ENCODE results near the gene ZYX. TPM values are rescaled to one million over a fixed set of nuclear protein-coding genes. Genes with fewer than 3 reads are reported as not detected.

ZYX gene
- total RNA-seq, 1 experiment from 2014 or later: 237 TPM

DNA sequence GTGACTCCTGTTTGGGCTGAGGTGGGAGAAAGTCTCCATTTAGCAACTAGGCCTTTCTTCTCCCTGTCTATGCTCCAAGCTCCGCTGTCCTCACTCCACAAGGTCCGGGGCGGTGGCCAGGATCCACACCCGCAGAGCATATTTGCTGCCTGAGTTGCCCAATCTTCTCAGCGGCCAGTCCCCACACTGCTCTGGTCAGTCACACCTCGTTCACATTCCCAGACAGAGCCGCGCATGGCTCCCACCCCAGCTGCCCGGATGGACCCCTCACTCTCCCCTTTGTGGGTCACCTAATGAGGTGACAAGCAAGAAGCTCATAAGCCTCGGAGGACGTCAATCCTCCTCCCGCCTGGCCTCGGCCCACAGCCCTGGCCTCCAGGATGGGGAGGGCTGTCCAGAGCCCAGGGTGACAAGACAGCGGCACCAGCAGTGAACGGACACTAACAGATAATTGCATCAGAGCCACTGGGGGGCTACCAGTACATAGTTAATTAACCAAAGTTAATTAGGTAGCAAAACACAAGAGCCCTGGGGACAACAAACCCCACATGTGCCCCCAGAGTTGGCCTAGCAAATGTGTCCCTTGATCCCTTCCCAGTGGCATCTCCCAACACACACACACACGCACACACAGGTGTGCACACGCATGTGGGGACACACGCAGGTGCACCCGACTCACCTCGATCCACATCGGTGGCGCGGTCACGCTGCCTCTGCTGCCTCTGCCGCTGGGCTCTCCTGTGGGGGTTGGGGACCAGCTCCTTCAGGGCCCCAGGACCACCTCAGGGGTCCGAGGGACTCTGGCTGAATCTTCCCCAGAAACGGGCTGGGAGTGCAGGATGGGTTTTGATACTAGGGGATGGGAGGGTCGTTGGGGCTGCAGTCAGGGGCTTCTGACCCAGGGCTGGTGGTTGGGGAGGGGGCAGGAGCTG is 15.7 kb downstream of the ZYX start:
- Histone ChIP-seq H3K9me3 (ENCODE audit: control insufficient read depth, low read depth, low read length) (no peaks in the 10 kb centered on the region), H2BK15ac (ENCODE audit: low read depth, low read length) (no peak overlapping the region), H3K27me3 (ENCODE audit: insufficient read depth, low read length) (no peaks in the 10 kb centered on the region), H2BK20ac (ENCODE audit: low read depth, low read length, poor library complexity, severe bottlenecking) (no peak overlapping the region), H3K23me2 (ENCODE audit: insufficient read length, low read depth, low read length, poor library complexity, severe bottlenecking) (no peaks in the 10 kb centered on the region), H3K23ac (ENCODE audit: insufficient read length, low read depth, low read length) (no peak overlapping the region), H3K18ac (ENCODE audit: insufficient read length, low read depth, low read length) (no peak overlapping the region), H3K79me2 (ENCODE audit: insufficient read depth, low read length) (no peaks in the 10 kb centered on the region), H2BK12ac (ENCODE audit: insufficient read length, low read depth, low read length) (no peak overlapping the region), H3K4me1 (ENCODE audit: insufficient read depth, low read length) (no peaks in the 10 kb centered on the region), H3K27ac (ENCODE audit: insufficient read length, low read depth, low read length) (no peak overlapping the region), H3K79me1 (ENCODE audit: insufficient read depth, low read depth, low read length, poor library complexity, severe bottlenecking) (no peaks in the 10 kb centered on the region), H3K14ac (ENCODE audit: insufficient read depth, low read length) (no peak overlapping the region), H4K91ac (ENCODE audit: insufficient read length, low read depth, low read length) (no peak overlapping the region), H4K20me1 (ENCODE audit: control insufficient read depth, insufficient read depth, insufficient read length) (no peaks in the 10 kb centered on the region), H2AFZ (ENCODE audit: low read length) (no peak overlapping the region), H3K4ac (ENCODE audit: low read depth, low read length) (no peak overlapping the region), H3T11ph (ENCODE audit: low read length) (no peak overlapping the region), H4K5ac (ENCODE audit: insufficient read length, low read depth, low read length) (no peak overlapping the region), H2BK120ac (ENCODE audit: low read depth, low read length, poor library complexity, severe bottlenecking) (no peak overlapping the region), H4K8ac (replicated peaks; ENCODE audit: insufficient read length, low read depth, low read length) (no peak overlapping the region), H3K9ac (ENCODE audit: extremely low read depth, insufficient read length, low read length) (no peak overlapping the region), H2BK5ac (ENCODE audit: insufficient read length, low read length) (no peak overlapping the region), H2AK5ac (ENCODE audit: insufficient read length, low read length) (no peak overlapping the region), H3K4me2 (ENCODE audit: insufficient read depth, insufficient read length, low read length) (no peak overlapping the region), H3K56ac (ENCODE audit: insufficient read length, low read depth, low read length) (no peak overlapping the region)
- H3K9me3 Mint-ChIP-seq: no peaks in the 10 kb centered on the region
- H3K4me3 Mint-ChIP-seq: no peak overlapping the region
- no peak for DNase-seq
- H3K36me3 Mint-ChIP-seq (ENCODE audit: insufficient read depth in 1 of 3, low read depth in 3 of 3): peaks cover 68 to 98% (median 97%) of the 10 kb centered on the region in 3 experiments
- no peaks in the 10 kb centered on the region for H3K4me1 Mint-ChIP-seq
- no CpG with 5 or more reads among the region's 28 CpGs for WGBS (ENCODE audit: extremely low coverage, insufficient read length, low lambda C conversion rate)
- TF ChIP-seq CTCF (conservative IDR thresholded peaks at IDR 0.05): no peak
- H3K27me3 Mint-ChIP-seq (ENCODE audit: low read depth): peaks cover 2% of the 10 kb centered on the region; the same call in 1 of the 2 replicates
- peak overlapping the region in 1 of 3 experiments; percentile 34; a peak in 1 of 7 replicates for H3K27ac Mint-ChIP-seq
